GM21423 (cell line): Measurements from ENCODE around the gene ALG3.
"Not testable (repeated sequence)": the region's sequence is repeated elsewhere in the genome, so short reads cannot be mapped to it uniquely, and the experiment has no call there.

Experiments
- ATAC-seq: cut with Tn5 transposase; IDR thresholded peaks from one replicate; pipeline ENCODE4 v1.9.1; 2021; ENCODE audit warnings: mild to moderate bottlenecking, moderate library complexity; ENCODE audit not compliant: unreplicated experiment

ALG3 gene

DNA sequence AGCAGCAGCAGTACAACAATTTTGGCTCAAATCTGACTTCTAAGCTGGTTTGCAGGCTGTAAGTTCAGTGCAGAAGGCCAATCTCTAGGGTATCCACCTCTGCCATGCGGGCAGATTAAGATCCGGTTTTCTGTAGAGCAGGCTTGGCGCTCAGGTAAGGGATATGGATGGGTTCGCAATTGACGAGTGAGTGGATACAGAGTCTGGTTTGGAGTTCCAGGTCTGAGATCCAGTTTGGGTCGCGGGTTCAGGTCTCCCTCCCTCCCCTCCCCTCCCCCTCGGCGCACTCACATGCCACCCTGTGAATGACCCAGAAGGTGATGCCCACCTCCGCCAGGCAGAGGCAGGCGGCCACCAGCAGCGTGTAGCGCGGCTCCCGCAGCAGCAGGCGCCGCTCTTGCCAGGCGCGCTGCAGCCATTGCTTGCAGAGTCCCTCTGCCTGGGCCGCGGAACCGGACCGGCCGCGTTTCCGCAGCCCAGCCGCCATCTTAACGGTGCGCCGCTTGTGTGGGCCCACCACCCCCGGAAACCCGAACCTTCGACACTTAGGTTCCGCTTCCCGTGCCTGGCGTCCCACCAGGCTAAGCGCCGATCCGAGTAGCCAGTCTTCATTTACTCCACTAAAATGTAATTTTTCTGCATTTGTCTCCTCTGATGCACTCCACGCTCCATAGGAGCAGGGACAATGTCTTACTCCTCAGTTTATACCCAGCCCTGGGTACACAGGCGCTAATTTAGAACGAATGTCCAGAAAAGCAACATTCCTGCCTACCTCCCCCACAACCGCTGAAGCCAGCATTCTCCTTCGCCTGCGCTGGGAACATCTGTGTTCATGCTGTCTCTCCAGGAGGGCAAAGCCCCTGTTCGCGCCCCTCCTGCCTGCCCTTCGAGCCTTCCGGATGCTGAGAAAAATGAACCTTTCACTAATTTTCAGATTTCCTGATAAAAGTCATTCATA lies at the start of gene ALG3:
TSS of gene ALG3 (minus strand) at position 509 of the 958 bp plus-strand sequence. CDS start at position 487, 22 bp downstream.
- ATAC-seq, result peak; percentile 46

DNA sequence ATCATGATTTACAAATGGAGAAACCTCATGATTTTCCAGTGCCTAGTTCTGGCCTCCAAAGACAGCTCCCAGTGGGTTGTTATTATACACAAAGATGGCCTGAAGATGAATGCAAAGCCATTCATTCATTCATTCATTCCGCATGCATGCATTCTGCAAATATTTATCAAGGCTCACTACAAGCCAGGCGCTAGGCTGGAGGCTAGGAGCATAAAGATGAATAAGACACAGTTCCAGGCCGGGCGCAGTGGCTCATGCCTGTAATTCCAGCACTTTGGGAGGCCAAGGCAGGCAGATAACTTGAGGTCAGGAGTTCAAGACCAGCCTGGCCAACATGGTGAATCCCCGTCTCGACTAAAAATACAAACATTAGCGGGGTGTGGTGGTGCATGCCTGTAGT lies 47.9 kb upstream of the ALG3 start:
- ATAC-seq, result no peak

DNA sequence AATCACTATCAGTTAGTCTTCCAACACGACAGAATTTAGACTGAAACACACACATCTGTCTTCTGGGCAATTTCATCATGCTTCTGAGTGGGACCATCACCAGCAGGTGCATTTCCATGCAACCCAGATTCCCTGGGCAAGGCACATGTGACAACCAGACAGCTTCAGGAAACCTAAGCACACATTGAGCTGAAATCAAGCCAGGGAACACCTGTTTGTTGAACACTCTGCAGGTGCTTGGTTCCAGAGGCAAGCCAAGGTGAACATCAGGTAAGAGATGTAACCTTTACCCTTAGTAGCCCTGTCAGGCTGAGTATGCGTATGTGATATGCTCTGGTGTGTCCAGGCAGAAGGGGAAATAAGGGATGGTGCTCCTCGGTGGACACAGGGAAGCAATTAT lies 47.0 kb upstream of the ALG3 start:
- ATAC-seq, result no peak

DNA sequence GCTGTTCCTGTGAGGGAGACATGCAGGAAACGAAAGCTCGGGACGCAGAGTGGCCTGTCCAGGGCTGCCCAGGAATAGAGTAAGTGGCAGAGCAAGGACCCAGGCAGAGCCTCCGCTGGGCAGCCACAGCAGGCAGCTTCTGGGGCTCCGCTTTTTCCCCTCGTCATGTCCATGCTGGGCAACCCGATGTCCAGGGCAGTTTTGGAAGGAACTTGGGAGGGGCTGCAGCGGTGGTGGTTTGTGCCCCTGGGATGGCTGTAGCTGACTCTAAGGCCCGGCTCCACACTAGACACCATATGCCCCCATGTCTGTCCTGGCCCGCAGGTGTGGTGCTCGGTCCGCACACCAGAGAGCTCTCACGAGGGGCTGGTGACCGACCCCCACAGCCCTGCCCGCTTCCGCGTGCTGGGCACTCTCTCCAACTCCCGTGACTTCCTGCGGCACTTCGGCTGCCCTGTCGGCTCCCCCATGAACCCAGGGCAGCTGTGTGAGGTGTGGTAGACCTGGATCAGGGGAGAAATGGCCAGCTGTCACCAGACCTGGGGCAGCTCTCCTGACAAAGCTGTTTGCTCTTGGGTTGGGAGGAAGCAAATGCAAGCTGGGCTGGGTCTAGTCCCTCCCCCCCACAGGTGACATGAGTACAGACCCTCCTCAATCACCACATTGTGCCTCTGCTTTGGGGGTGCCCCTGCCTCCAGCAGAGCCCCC lies 43.1 kb upstream of the ALG3 start:
- no peak for ATAC-seq

DNA sequence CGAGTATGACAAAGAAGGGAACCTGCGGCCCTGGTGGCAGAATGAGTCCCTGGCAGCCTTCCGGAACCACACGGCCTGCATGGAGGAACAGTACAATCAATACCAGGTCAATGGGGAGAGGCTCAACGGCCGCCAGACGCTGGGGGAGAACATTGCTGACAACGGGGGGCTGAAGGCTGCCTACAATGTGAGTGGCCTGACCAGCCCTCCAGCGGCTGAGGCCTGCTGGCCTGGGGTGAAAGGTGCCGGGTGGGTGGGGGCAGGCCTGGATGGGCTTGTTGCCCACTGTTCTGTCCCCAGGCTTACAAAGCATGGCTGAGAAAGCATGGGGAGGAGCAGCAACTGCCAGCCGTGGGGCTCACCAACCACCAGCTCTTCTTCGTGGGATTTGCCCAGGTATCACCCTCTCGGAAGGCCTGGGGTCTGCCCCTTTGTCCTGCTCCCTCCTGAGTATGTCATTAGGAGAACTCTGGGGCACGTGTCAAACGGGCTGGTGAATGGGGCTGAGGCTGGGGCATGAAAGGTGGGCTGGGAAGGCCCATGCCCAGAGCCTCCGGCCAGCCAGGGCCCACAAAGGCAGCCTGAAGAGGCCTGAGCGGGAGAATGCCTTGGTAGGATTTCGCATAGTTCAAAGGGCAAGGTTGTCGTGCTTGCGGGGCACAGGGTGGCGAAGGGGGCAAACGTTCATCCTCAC lies 42.4 kb upstream of the ALG3 start:
- ATAC-seq, result no peak

DNA sequence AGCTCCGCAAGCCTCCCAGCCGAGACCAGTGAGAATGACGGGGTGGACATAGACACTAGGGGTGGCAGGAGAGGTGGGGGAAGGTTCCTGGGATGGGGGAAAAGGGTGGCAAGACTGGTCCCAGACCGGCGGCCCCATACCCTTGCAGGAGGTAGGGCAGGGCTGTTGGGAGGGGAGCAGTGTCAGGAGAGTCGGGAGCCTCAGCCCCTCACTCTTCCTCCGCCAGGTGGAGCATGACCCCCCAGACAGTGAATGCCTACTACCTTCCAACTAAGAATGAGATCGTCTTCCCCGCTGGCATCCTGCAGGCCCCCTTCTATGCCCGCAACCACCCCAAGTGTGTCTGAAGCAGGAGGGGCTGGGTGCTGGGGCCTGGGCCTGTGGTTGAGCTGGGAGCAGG lies 41.6 kb upstream of the ALG3 start:
- no peak for ATAC-seq

DNA sequence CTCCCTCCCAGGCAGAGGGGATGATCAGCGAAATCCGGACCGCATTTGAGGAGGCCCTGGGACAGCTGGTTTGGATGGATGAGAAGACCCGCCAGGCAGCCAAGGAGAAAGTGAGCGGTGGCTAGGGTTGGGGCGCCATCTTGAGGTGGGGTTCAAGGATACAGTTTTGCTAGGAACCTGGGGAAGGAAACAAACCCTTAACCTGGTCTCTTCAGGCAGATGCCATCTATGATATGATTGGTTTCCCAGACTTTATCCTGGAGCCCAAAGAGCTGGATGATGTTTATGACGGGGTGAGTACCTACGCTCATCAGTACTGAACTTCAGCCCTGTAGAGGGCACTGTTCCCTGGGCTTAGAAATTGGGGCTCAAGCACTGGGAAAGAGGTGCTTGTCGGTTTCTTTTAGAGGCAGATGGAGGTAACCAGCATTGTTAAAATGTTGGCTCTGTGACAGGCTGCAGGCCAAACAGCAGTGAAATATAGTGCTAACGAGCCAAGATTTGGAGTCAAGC lies 40.7 kb upstream of the ALG3 start:
- no peak for ATAC-seq

DNA sequence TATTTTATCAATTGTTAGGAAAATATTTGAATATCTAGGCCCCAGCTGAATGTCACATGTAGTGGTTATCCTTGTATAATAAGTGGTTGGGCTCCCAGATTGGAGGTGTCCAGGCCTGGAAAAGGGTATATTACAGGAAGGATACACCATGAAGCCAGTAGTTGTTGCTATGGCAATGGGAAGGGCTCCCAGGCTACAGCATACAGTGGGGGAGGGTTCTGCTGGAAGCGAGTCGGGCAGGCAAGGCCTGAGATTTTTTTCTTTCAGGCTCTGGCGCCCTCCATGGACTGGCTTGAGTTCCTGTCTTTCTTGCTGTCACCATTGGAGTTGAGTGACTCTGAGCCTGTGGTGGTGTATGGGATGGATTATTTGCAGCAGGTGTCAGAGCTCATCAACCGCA lies 35.9 kb upstream of the ALG3 start:
- no peak for ATAC-seq

DNA sequence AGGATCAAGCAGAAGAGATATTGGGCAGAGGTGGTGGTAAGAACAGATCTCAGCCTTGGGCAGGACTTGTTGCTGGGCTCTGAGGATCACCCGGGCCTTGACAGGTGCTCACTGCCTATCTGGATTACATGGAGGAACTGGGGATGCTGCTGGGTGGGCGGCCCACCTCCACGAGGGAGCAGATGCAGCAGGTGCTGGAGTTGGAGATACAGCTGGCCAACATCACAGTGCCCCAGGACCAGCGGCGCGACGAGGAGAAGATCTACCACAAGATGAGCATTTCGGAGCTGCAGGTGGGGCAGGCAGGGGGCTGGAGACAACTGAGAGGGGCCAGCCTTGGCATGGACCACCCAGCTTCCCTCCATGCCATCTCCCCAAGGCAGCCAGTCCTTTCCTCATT lies 34.9 kb upstream of the ALG3 start:
- ATAC-seq, result no peak

DNA sequence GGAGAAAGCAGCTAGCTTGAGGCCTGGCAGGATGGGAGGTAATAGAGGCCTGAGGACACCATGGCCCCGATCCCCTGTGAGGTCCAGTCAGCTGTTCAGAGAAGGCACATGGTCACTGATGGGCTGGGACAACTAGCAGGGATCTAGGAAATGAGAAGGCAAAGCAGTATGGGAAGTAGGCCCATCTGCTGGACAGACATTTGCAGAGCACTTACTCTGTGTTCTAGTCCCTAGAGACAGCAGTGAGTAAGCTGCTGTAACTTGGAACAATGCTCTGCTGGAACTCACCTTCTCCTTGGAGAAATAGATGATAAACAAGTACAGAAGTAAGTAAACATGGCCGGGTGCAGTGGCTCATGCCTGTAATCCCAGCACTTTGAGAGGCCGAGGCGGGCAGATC lies 34.2 kb upstream of the ALG3 start:
- no peak for ATAC-seq

DNA sequence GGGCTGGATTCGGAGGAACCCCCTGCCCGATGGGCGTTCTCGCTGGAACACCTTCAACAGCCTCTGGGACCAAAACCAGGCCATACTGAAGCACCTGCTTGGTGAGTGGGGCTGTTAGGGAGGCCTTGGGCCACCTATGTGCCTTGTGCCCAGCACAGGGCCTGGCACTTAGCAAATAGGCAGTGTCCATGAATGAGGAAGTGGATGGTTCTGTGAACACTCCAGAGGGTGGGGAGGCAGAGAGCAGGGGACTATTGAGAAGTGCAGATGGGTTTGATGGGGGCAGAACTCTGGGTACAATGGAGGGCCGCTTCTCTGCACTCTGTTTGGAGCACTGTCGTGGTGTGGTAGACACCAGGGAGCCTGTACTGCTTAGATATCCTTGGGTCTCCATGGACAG lies 28.6 kb upstream of the ALG3 start:
- ATAC-seq, result no peak

DNA sequence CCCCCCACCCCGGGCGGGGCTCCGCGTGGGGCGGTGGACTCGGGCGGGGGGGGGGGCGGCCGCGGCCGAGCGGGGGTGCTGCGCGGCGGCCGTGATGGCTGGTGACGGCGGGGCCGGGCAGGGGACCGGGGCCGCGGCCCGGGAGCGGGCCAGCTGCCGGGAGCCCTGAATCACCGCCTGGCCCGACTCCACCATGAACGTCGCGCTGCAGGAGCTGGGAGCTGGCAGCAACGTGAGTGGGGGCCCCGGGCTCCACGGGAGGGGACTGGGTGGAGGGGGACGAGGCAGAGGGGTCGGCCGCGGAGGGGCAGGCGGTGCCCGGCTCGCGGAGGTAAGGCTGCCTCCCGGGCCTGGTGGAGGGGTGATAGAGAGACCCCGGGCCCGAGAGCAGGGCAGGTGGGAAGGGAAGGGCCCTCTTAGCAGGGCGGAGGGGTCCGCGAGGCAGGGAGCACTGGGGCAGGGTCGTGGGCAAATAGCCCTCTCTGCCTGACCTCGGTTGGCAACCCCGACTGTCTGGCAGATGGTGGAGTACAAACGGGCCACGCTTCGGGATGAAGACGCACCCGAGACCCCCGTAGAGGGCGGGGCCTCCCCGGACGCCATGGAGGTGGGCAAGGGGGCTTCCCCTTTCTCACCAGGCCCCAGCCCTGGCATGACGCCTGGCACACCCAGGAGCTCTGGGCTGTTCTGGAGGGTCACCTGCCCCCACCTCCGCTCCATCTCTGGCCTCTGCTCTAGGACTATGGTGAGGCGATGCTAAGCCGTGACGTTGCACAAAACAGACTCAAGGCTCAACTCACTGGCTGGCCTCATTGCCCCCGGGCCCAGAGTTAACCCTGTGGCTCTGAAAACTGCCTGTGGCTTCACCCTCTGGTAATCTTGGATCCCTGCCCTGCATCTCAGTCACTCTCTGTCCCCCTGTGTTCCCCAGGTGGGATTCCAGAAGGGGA lies 27.5 kb upstream of the ALG3 start, which contains the start of gene ECE2:
TSS of gene ECE2 (plus strand) at position 62 of the 950 bp plus-strand sequence. CDS start at position 194, 132 bp downstream.
- no peak for ATAC-seq

DNA sequence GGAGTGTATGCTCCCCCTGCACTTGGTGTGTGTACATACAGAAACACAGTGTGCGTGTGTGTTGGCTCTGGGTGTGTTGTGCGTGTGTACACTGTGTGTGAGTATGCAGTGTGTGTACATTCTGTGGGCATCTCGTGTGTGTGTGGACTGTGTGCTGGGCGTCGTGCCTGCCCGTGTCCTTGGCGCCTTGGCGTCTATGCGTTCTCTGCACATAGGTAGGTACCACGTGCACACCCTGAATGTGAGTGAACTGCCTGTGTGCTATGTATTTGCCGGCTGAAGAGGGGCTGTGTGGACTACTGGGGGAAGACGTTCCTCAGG lies 26.6 kb upstream of the ALG3 start:
- ATAC-seq, result no peak

DNA sequence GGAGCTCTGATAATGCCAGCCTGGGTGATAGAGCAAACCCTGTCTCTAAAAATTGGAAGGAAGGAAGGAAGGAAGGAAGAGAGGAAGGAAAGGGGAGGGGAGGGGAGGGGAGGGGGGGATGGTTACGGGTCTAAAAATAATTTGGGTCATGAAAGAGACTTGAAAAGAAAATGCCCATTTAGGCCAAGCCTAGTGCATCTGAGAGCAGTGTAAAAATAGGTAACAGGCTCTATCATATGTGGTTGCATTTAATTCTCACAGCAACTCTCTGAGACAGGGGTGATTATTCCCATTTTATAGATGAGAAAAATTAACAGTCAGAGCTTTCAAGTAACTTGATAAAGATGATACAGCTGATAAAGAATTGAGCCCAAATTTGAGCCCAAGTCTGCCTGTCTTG lies 23.5 kb upstream of the ALG3 start:
- no peak for ATAC-seq

DNA sequence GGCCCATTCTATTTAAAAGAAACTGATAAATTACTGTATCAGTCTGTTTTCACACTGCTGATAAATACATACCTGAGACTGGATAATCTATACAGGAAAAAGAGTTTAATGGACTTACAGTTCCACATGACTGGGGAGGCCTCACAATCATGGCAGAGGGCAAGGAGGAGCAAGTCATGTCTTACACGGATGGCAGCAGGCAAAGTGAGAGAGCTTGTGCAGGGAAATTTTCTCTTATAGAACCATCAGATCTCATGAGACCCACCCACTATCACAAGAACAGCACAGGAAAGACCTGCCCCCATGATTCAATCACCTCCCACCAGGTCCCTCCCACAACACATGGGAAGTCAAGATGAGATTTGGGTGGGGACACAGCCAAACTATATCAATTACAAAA lies 18.5 kb upstream of the ALG3 start:
- not testable (repeated sequence) for ATAC-seq

DNA sequence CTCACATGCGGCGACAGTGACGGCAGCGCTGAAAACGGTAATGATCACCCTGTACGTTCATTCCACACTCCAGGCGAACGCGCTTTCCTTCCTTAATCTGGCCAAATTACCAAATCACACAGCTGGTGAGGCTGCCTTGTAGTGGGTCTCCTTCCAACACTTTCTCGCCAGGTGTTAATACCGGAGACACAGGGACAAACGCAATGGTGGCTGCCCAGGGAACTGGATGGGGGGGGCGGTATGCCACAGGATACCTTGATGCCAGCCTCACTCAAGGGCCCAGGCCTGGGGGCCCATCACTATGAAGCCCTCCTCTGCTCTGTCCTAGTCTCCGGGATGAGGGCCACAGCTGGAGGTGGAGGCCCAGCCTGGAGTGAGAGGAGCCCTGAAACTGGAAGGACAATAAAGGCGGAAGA lies 14.0 kb upstream of the ALG3 start:
- no peak for ATAC-seq

DNA sequence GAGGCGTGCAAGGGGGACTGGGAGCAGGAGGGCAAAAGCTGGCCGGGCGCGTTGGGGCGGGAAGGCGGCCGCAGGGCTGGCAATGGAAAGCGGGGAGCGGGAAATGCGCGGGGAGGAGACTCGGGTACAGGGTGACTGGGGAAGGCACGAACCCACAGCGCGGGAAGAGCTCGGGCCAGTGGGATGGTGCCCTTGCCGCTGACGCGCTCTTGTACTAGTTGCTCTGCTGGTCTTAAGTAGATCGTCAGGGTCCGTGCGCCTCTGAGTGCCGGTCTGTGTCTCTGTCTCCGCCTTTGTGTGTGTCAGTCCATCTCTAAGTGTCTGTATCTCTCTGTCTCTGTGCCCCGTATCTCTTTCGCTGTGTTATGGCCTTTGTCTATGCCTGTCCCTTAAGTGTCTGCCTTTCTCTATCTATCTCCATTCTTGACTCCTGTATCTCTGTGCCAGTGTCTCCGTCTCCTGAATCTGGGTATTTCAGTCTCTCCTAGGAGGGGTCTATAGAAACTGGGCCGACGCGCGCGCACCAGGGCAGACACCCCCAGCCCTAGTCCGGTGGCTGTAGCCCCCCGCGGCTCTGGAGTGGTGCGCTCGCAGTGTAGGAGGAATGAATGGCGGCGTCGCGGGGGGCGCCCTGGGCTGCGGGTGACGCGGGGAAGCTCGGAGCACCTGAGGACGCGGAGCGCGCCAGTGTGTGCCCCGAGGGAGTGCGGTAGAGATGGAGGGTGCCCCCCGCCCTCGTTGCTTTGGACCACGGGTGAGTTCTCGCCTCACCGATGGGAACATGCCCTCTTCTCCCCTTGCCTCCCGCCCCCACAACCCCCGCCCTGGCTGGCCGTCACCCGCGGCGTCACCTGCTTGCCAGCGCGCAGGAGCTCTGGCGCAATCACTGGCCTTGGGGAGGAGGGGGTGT lies 13.3 kb upstream of the ALG3 start:
- ATAC-seq, result no peak

DNA sequence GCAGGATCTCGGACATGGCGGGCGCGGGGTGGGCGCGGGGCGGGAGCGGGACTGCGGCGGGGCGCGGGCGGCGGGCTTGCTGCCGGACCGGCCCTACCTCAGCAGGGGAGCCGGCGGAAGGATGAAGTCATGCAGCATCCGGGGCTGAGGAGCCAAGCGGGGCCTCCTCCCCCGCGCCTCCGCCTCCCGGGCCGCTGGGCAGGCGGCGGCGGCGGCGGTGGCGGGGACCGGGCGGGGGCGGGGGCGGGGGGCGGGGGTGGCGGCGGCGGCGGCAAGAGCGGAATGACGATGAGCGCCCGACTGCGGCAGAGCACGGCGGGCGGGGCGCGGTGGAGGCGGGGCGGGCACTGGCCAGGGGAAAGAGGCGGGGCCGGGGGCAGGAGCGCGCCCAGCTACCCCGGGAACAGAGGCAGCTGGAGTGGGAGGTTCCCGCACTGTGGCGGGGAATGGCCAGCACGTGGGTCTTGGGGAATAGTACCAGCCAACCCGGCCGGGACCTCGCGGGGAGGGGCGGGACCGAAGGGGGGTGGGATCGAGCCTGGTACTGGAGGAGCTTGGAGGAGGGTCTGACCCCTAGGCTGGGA lies 12.6 kb upstream of the ALG3 start, which contains the start of gene CAMK2N2:
TSS of gene CAMK2N2 (minus strand) at position 284 of the 584 bp plus-strand sequence. CDS start at position 16, 268 bp downstream.
- no peak for ATAC-seq
